Measurements from ENCODE around the gene NCR3LG1.
A peak's percentile ranks its signal among the peaks of the same experiment; 100 is the strongest.

Gene NCR3LG1

GRCh38 chr11:17314904-17315426, 36.6 kb upstream of the NCR3LG1 start:
- Histone ChIP-seq H3K4me3 (ENCODE audit: low read depth, low read length, poor library complexity, severe bottlenecking) (no peak overlapping the region), H3K4me1 (ENCODE audit: insufficient read depth, low read length, severe bottlenecking) (no peaks in the 10 kb centered on the region), H3K9me3 (ENCODE audit: low read length) (no peaks in the 10 kb centered on the region), H2AFZ (ENCODE audit: low read length) (no peak overlapping the region), H3K79me2 (ENCODE audit: insufficient read depth, low read length) (no peaks in the 10 kb centered on the region), H3K9ac (ENCODE audit: low read length) (no peak overlapping the region), H4K20me1 (ENCODE audit: insufficient read depth, low read length) (no peaks in the 10 kb centered on the region), H3K27ac (ENCODE audit: low read depth, low read length, poor library complexity, severe bottlenecking) (no peak overlapping the region), H3K27me3 (ENCODE audit: insufficient read depth, low read length) (no peaks in the 10 kb centered on the region), H3K36me3 (ENCODE audit: insufficient read depth, low read length) (peaks cover 66% of the 10 kb centered on the region), H3K9me2 (ENCODE audit: low read depth, low read length) (no peaks in the 10 kb centered on the region), H3K4me2 (ENCODE audit: low read length) (no peak overlapping the region), H3F3A (ENCODE audit: insufficient read depth, low read length) (no peaks in the 10 kb centered on the region)
- no peak for TF ChIP-seq CTCF (IDR thresholded peaks at IDR 0.05; ENCODE audit: low read length)
- no peak for TF ChIP-seq EZH2 (IDR thresholded peaks at IDR 0.05; ENCODE audit: borderline replicate concordance, low read length)

GRCh38 chr11:17328871-17329494, 22.6 kb upstream of the NCR3LG1 start:
- Histone ChIP-seq H3K4me1 (ENCODE audit: insufficient read depth, low read length, severe bottlenecking) (peaks cover 10% of the 10 kb centered on the region), H3K9ac (ENCODE audit: low read length) (no peak overlapping the region), H4K20me1 (ENCODE audit: insufficient read depth, low read length) (no peaks in the 10 kb centered on the region), H3K27me3 (ENCODE audit: insufficient read depth, low read length) (no peaks in the 10 kb centered on the region), H3K4me2 (ENCODE audit: low read length) (no peak overlapping the region), H3K4me3 (ENCODE audit: low read depth, low read length, poor library complexity, severe bottlenecking) (no peak overlapping the region), H3K79me2 (ENCODE audit: insufficient read depth, low read length) (no peaks in the 10 kb centered on the region), H3K27ac (ENCODE audit: low read depth, low read length, poor library complexity, severe bottlenecking) (no peak overlapping the region), H3F3A (ENCODE audit: insufficient read depth, low read length) (no peaks in the 10 kb centered on the region), H3K36me3 (ENCODE audit: insufficient read depth, low read length) (peaks cover 39% of the 10 kb centered on the region; the same call in 1 of the 2 replicates), H3K9me3 (ENCODE audit: low read length) (no peaks in the 10 kb centered on the region), H2AFZ (ENCODE audit: low read length) (no peak overlapping the region), H3K9me2 (ENCODE audit: low read depth, low read length) (no peaks in the 10 kb centered on the region)
- TF ChIP-seq EZH2 (IDR thresholded peaks at IDR 0.05; ENCODE audit: borderline replicate concordance, low read length) = no peak
- peak; percentile 13; the same call in 1 of the 2 replicates for TF ChIP-seq CTCF (IDR thresholded peaks at IDR 0.05; ENCODE audit: low read length)

- no peak overlapping the region for H3K4me3 ChIP-seq (ENCODE audit: low read depth, low read length, poor library complexity, severe bottlenecking)
- no peaks in the 10 kb centered on the region for H3K9me2 ChIP-seq (ENCODE audit: low read depth, low read length)
- no peaks in the 10 kb centered on the region for H3K9me3 ChIP-seq (ENCODE audit: low read length)
- no peak overlapping the region for H3K4me2 ChIP-seq (ENCODE audit: low read length)
- peaks cover 6% of the 10 kb centered on the region for H3K4me1 ChIP-seq (ENCODE audit: insufficient read depth, low read length, severe bottlenecking)
- TF ChIP-seq CTCF (IDR thresholded peaks at IDR 0.05; ENCODE audit: low read length) = no peak
- TF ChIP-seq EZH2 (IDR thresholded peaks at IDR 0.05; ENCODE audit: borderline replicate concordance, low read length) = no peak
- H3K36me3 ChIP-seq (ENCODE audit: insufficient read depth, low read length) = peaks cover 40% of the 10 kb centered on the region; the same call in 1 of the 2 replicates
- H3F3A ChIP-seq (ENCODE audit: insufficient read depth, low read length) = no peaks in the 10 kb centered on the region
- no peak overlapping the region for H3K27ac ChIP-seq (ENCODE audit: low read depth, low read length, poor library complexity, severe bottlenecking)
- H3K27me3 ChIP-seq (ENCODE audit: insufficient read depth, low read length) = no peaks in the 10 kb centered on the region
- no peaks in the 10 kb centered on the region for H4K20me1 ChIP-seq (ENCODE audit: insufficient read depth, low read length)
- no peaks in the 10 kb centered on the region for H3K79me2 ChIP-seq (ENCODE audit: insufficient read depth, low read length)
- no peak overlapping the region for H2AFZ ChIP-seq (ENCODE audit: low read length)
- H3K9ac ChIP-seq (ENCODE audit: low read length) = no peak overlapping the region
Observed at GRCh38 chr11:17331669-17332068, 19.9 kb upstream of the NCR3LG1 start.

All from OCI-LY1 (cell line).